GM20000 (cell line): ENCODE data around the gene SSR2.
"Not testable (repeated sequence)": the region's sequence is repeated elsewhere in the genome, so short reads cannot be mapped to it uniquely, and the experiment has no call there.

Experiments used
- DNase-seq: peaks from one replicate; pipeline ENCODE4 v3.0.0; 2012; ENCODE audit warnings: low spot score
- CTCF ChIP-seq: IDR thresholded peaks from 2 replicates; pipeline ENCODE4 v1.5.1; 2012; ENCODE audit warnings: mild to moderate bottlenecking, control low read depth; ENCODE audit errors: extremely low read depth, missing control alignments

The SSR2 gene

GRCh38 chr1:155989242-155990004 lies 31.3 kb downstream of the SSR2 start:
- TF ChIP-seq CTCF, result peak; percentile 99
- peak; percentile 74 for DNase-seq

- not testable (repeated sequence) for DNase-seq
These were observed 35.7 kb downstream of the SSR2 start for GRCh38 chr1:155984903-155985645.

- TF ChIP-seq CTCF, result no peak
- DNase-seq, result no peak
These were observed 36.4 kb downstream of the SSR2 start for GRCh38 chr1:155984341-155984740.

- no peak for DNase-seq
- no peak for TF ChIP-seq CTCF
These were observed 37.3 kb downstream of the SSR2 start for GRCh38 chr1:155983191-155984024.

GRCh38 chr1:155982106-155982505 lies 38.6 kb downstream of the SSR2 start:
- TF ChIP-seq CTCF, result no peak
- DNase-seq, result no peak

- peak; percentile 66 for DNase-seq
These were observed 39.3 kb downstream of the SSR2 start for GRCh38 chr1:155981266-155982088.

More at GRCh38 chr1:155981266-155982088, 39.3 kb downstream of the SSR2 start:
- no peak for TF ChIP-seq CTCF
